Endodermal cell (in vitro differentiated cells): ENCODE measurements around the gene SLC25A6. TPM values are rescaled to one million over a fixed set of nuclear protein-coding genes. Genes with fewer than 3 reads are reported as not detected.
"Not testable (repeated sequence)": the region's sequence is repeated elsewhere in the genome, so short reads cannot be mapped to it uniquely, and the experiment has no call there.

Source experiments
- DNase-seq: peaks from one replicate; pipeline ENCODE4 v3.0.0-alpha.2; 2017
- H3K27ac ChIP-seq: 2 replicates; pipeline ENCODE4 v1.5.1; 2013; ENCODE audit warnings: mild to moderate bottlenecking, low read depth, low read length, moderate library complexity
- H3K27me3 ChIP-seq: 2 replicates; pipeline ENCODE4 v1.6.1; 2013; ENCODE audit warnings: mild to moderate bottlenecking, low read length, moderate library complexity; ENCODE audit not compliant: insufficient read depth, control insufficient read depth, poor library complexity, severe bottlenecking
- H3K36me3 ChIP-seq: 2 replicates; pipeline ENCODE4 v1.7.0; 2013; ENCODE audit warnings: mild to moderate bottlenecking, low read length, moderate library complexity; ENCODE audit not compliant: control insufficient read depth, insufficient read depth
- H3K4me1 ChIP-seq: one replicate; pipeline ENCODE4 v1.7.0; 2013; ENCODE audit warnings: low read length; ENCODE audit not compliant: control insufficient read depth, insufficient read depth
- H3K4me3 ChIP-seq: 2 replicates; pipeline ENCODE4 v1.5.1; 2013; ENCODE audit warnings: mild to moderate bottlenecking, low read length, moderate library complexity
- H3K9ac ChIP-seq: 2 replicates; pipeline ENCODE4 v1.6.1; 2013; ENCODE audit warnings: mild to moderate bottlenecking, low read length, moderate library complexity; ENCODE audit not compliant: poor library complexity, severe bottlenecking; ENCODE audit errors: extremely low read depth
- H3K9me3 ChIP-seq: 2 replicates; pipeline ENCODE4 v1.6.1; 2013; ENCODE audit warnings: mild to moderate bottlenecking, low read length, moderate library complexity; ENCODE audit not compliant: control insufficient read depth
- H3K27ac Mint-ChIP-seq: 2 replicates; pipeline ENCODE4 v1.8.0; 2020; ENCODE audit warnings: mixed read lengths
- H3K27me3 Mint-ChIP-seq: 2 replicates; pipeline ENCODE4 v1.8.0; 2021; ENCODE audit warnings: mild to moderate bottlenecking, mixed read lengths; ENCODE audit not compliant: insufficient read depth
- H3K36me3 Mint-ChIP-seq: 2 replicates; pipeline ENCODE4 v1.8.0; 2020; ENCODE audit warnings: low read depth, mixed read lengths
- H3K4me1 Mint-ChIP-seq: 2 replicates; pipeline ENCODE4 v1.8.0; 2020; ENCODE audit warnings: mixed read lengths
- H3K4me3 Mint-ChIP-seq: 2 replicates; pipeline ENCODE4 v1.8.0; 2020; ENCODE audit warnings: mild to moderate bottlenecking, moderate library complexity, mixed read lengths
- H3K9me3 Mint-ChIP-seq: 2 replicates; pipeline ENCODE4 v1.8.0; 2020; ENCODE audit warnings: mild to moderate bottlenecking, mixed read lengths
- WGBS, 2 experiments: methylation state at CpG; one replicate each; pipeline versions ENCODE4 v1.1.5 to v1.1.7; 2013; ENCODE audit warnings: missing lambda C conversion rate in 2 of 2, mixed read lengths in 1 of 2; ENCODE audit not compliant: insufficient coverage in 1 of 2, insufficient read length in 1 of 2; 5-methylcytosine and 5-hydroxymethylcytosine counted together
- total RNA-seq, 2 donors: library from RNA; stranded (reverse); fragmentation: NEBNext Ultra II Directional in 1 of 2; extraction: Animal tissue kit (Norgen Biotek cat#: 25700) in 1 of 2; gene quantifications; 2 replicates in 1 of 2; 3 replicates in 1 of 2; pipeline ENCODE4 v1.2.1, GENCODE V29; 2021
- TF ChIP-seq, protein P1 (sequence below): fragments of 200-600 bp; sonication (generic); conservative IDR thresholded peaks from 2 replicates; pipeline ENCODE4 v1.5.0; 2021; ENCODE audit warnings: antibody characterized with exemption, mild to moderate bottlenecking

The SLC25A6 gene
- total RNA-seq, 2 donors from 2014 or later = 424 to 429 TPM

DNA sequence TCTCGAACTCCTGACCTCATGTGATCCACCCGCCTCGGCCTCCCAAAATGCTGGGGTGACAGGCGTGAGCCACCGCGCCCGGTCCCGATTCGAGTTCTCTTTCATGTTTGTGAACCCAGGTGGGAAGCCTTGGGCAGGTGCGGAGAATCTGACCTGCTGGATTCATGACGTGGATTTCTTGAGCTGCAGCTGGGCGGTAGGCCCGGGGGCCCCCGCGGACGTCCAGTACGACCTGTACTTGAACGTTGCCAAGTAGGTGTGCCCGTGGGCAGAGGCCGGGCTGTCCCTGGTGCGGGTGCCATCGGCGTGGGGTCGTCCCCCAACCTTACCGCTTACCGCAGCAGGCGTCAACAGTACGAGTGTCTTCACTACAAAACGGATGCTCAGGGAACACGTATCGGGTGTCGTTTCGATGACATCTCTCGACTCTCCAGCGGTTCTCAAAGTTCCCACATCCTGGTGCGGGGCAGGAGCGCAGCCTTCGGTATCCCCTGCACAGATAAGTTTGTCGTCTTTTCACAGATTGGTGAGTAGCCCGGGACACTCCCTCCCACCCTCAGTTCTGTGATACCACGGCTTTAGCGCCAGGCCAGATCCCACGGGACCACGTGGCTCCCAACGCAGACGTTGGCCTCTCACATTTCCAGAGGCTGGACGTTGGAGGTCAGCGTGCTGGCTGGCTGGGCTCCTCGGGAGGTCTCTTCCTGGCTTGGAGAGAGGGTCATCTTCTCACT is 39.8 kb downstream of the SLC25A6 start:
- Mint-ChIP-seq H3K4me3 (no peak overlapping the region), H3K9me3 (no peaks in the 10 kb centered on the region), H3K27ac (no peak overlapping the region), H3K4me1 (peaks cover 3% of the 10 kb centered on the region), H3K36me3 (no peaks in the 10 kb centered on the region), H3K27me3 (no peaks in the 10 kb centered on the region)
- Histone ChIP-seq H3K36me3 (no peaks in the 10 kb centered on the region), H3K27me3 (no peaks in the 10 kb centered on the region), H3K27ac (no peak overlapping the region), H3K9ac (no peak overlapping the region), H3K4me3 (no peak overlapping the region), H3K9me3 (peaks cover 7% of the 10 kb centered on the region), H3K4me1 (no peaks in the 10 kb centered on the region)
- DNase-seq = no peak
- WGBS, 2 experiments = 93 to 95% methylated on average over 42 to 49 of the region's 49 CpGs
- TF ChIP-seq, protein P1, sequence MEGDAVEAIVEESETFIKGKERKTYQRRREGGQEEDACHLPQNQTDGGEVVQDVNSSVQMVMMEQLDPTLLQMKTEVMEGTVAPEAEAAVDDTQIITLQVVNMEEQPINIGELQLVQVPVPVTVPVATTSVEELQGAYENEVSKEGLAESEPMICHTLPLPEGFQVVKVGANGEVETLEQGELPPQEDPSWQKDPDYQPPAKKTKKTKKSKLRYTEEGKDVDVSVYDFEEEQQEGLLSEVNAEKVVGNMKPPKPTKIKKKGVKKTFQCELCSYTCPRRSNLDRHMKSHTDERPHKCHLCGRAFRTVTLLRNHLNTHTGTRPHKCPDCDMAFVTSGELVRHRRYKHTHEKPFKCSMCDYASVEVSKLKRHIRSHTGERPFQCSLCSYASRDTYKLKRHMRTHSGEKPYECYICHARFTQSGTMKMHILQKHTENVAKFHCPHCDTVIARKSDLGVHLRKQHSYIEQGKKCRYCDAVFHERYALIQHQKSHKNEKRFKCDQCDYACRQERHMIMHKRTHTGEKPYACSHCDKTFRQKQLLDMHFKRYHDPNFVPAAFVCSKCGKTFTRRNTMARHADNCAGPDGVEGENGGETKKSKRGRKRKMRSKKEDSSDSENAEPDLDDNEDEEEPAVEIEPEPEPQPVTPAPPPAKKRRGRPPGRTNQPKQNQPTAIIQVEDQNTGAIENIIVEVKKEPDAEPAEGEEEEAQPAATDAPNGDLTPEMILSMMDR = no peak

DNA sequence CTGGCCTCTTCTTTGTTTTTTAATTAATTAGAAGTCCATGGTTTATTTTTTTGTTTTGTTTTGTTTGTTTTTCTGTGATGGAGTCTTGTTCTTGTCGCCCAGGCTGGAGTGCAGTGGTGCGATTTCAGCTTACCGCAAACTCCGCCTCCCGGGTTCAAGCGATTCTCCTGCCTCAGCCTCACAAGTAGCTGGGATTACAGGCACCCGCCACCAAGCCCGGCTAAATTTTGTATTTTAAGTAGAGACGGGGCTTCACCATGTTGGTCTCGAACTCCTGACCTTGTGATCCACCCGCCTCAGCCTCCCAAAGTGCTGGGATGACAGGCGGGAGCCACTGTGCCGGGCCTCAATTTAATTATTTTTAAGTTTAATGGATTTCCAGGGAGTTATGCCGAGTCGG is 42.3 kb downstream of the SLC25A6 start:
- not testable (repeated sequence) for H3K4me1 ChIP-seq, H3K4me3 ChIP-seq, H3K27ac Mint-ChIP-seq, H3K27me3 Mint-ChIP-seq, H3K9ac ChIP-seq, DNase-seq, H3K9me3 Mint-ChIP-seq, H3K9me3 ChIP-seq, H3K36me3 Mint-ChIP-seq, H3K27ac ChIP-seq, H3K36me3 ChIP-seq, H3K4me3 Mint-ChIP-seq, H3K4me1 Mint-ChIP-seq, H3K27me3 ChIP-seq
- 92 to 96% methylated on average over 11 to 15 of the region's 15 CpGs for WGBS, 2 experiments

DNA sequence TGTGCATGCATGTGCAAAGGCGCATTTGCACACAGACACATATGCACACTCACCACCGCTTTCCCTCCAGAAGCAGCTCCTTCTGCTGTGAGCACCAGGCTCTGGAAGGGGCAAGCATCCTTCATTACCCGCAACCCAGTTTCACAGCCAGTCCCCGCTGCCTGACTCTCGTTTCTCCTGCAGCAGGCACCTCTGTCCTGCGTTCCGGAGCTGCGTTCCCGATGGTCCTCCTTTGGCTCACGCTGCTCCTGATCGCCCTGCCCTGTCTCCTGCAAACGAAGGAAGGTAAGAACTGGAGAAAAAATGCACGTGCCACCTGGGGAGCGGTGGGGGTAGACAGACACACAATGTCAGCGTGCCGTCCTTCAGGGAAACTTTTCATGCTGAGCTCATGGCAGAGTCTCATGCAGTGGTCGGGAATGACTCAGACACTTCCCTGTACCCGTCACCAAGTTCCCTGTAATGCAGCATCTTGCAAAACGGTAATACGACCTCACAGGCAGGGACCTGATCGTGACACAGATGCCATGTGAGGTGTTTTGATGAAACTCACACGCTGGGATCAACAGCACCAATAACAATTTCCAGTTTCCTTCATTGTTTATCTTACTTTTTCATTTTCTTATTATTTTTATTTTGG is 50.2 kb downstream of the SLC25A6 start:
- no peak for DNase-seq
- H3K27ac Mint-ChIP-seq = no peak overlapping the region
- no peaks in the 10 kb centered on the region for H3K36me3 Mint-ChIP-seq
- Histone ChIP-seq H3K36me3 (no peaks in the 10 kb centered on the region), H3K9me3 (peaks cover 10% of the 10 kb centered on the region), H3K27ac (no peak overlapping the region), H3K4me3 (no peak overlapping the region), H3K27me3 (no peaks in the 10 kb centered on the region), H3K4me1 (no peaks in the 10 kb centered on the region), H3K9ac (no peak overlapping the region)
- no peak overlapping the region for H3K4me3 Mint-ChIP-seq
- H3K4me1 Mint-ChIP-seq = no peaks in the 10 kb centered on the region
- no peaks in the 10 kb centered on the region for H3K27me3 Mint-ChIP-seq
- TF ChIP-seq, protein P1 = no peak
- 82 to 87% methylated on average over 15 to 22 of the region's 22 CpGs for WGBS, 2 experiments
- peaks cover 33% of the 10 kb centered on the region for H3K9me3 Mint-ChIP-seq
